K562 (cell line): Measurements from ENCODE around the gene ZNF689. TPM values are rescaled to one million over a fixed set of nuclear protein-coding genes. Genes with fewer than 3 reads are reported as not detected.

ENCODE experiments used
- ARID3A ChIP-seq: IDR thresholded peaks from 2 replicates; pipeline ENCODE4 v1.6.1; 2012; ENCODE audit warnings: low read depth, low read length, improper control_type of control experiment, borderline replicate concordance
- BCL6 ChIP-seq: fragments of 250-450 bp; sonication (Bioruptor Pico); IDR thresholded peaks from 2 replicates; pipeline ENCODE4 v1.4.0; 2020
- DLX4 ChIP-seq: fragments of 250-450 bp; sonication (Bioruptor Pico); IDR thresholded peaks from 2 replicates; pipeline ENCODE4 v1.6.1; 2021; ENCODE audit warnings: mild to moderate bottlenecking
- KLF1 ChIP-seq: fragments of 450-650 bp; IDR thresholded peaks from 2 replicates; pipeline ENCODE4 v1.6.1; 2016; ENCODE audit warnings: missing genetic modification characterization, missing compliant biosample characterization
- PCBP1 ChIP-seq: fragments of 200-400 bp; formaldehyde crosslinking; IDR thresholded peaks from 2 replicates; pipeline ENCODE4 v1.6.1; 2018; ENCODE audit warnings: mild to moderate bottlenecking, low read depth, low read length; ENCODE audit not compliant: poor library complexity, severe bottlenecking
- PHF20 ChIP-seq: fragments of 450-650 bp; IDR thresholded peaks from 2 replicates; pipeline ENCODE4 v1.6.1; 2018; ENCODE audit not compliant: partially characterized antibody
- POLR2B ChIP-seq: fragments of 450-650 bp; IDR thresholded peaks from 2 replicates; pipeline ENCODE4 v1.6.1; 2018; ENCODE audit warnings: low read depth; ENCODE audit not compliant: partially characterized antibody
- PTRF ChIP-seq: fragments of 450-650 bp; IDR thresholded peaks from 2 replicates; pipeline ENCODE4 v1.6.1; 2016; ENCODE audit warnings: mild to moderate bottlenecking, missing genetic modification characterization, missing compliant biosample characterization
- RBFOX2 ChIP-seq: fragments of 200-400 bp; formaldehyde crosslinking; IDR thresholded peaks from 2 replicates; pipeline ENCODE4 v1.6.1; 2017; ENCODE audit warnings: low read depth, mild to moderate bottlenecking, low read length, moderate library complexity
- RHOXF2B ChIP-seq: fragments of 250-450 bp; sonication (Bioruptor Pico); conservative IDR thresholded peaks from 2 replicates; pipeline ENCODE4 v1.5.1; 2021
- TAF15 ChIP-seq: fragments of 200-400 bp; formaldehyde crosslinking; IDR thresholded peaks from 2 replicates; pipeline ENCODE4 v1.6.1; 2017; ENCODE audit warnings: mild to moderate bottlenecking, low read depth, low read length, moderate library complexity
- TAF7 ChIP-seq: fragments of 450-650 bp; IDR thresholded peaks from 2 replicates; pipeline ENCODE4 v1.6.1; 2016; ENCODE audit warnings: missing genetic modification characterization, missing compliant biosample characterization
- TCF3 ChIP-seq: sonication (generic); formaldehyde crosslinking; IDR thresholded peaks from 2 replicates; pipeline ENCODE4 v1.4.0; 2020; ENCODE audit warnings: mild to moderate bottlenecking, missing genetic modification reagents
- THAP12 ChIP-seq: fragments of 250-450 bp; sonication (Bioruptor Pico); IDR thresholded peaks from 2 replicates; pipeline ENCODE4 v1.9.0; 2021; ENCODE audit warnings: mild to moderate bottlenecking, inconsistent platforms
- XRCC4 ChIP-seq: IDR thresholded peaks from one replicate; pipeline ENCODE4 v1.6.1; 2011; ENCODE audit not compliant: insufficient read depth, insufficient read length; ENCODE audit errors: extremely low read depth
- ZBTB26 ChIP-seq: fragments of 450-650 bp; formaldehyde crosslinking; IDR thresholded peaks from 2 replicates; pipeline ENCODE4 v1.4.0; 2022; ENCODE audit warnings: missing genetic modification characterization
- ZFP36 ChIP-seq: fragments of 150-350 bp; IDR thresholded peaks from 2 replicates; pipeline ENCODE4 v1.6.1; 2018; ENCODE audit warnings: low read length, low read depth; ENCODE audit not compliant: partially characterized antibody
- ZFX ChIP-seq: sonication (generic); formaldehyde crosslinking; IDR thresholded peaks from 2 replicates; pipeline ENCODE4 v1.8.0; 2022; ENCODE audit warnings: mild to moderate bottlenecking, missing genetic modification reagents, moderate library complexity
- ZNF253 ChIP-seq: fragments of 250-450 bp; sonication (Bioruptor Pico); conservative IDR thresholded peaks from 2 replicates; pipeline ENCODE4 v1.6.1; 2021; ENCODE audit warnings: mild to moderate bottlenecking
- ZNF57 ChIP-seq: fragments of 450-650 bp; formaldehyde crosslinking; IDR thresholded peaks from 2 replicates; pipeline ENCODE4 v1.4.0; 2020; ENCODE audit warnings: mild to moderate bottlenecking, moderate library complexity
- ZNF79 ChIP-seq: fragments of 250-450 bp; sonication (Bioruptor Pico); IDR thresholded peaks from 2 replicates; pipeline ENCODE4 v1.4.0; 2020; ENCODE audit warnings: low read depth, mild to moderate bottlenecking, moderate library complexity
- polyA plus RNA-seq, 8 experiments: library from polyadenylated mRNA; depleted of rRNA in 4 of 8; stranded (reverse) in 5 of 8; unstranded in 3 of 8; fragments of >200 nt; fragmentation: Nextera tagmentation in 2 of 8; fragmentation: Illumina TruSeq in 1 of 8; extraction: Ambion mirVana in 2 of 8; extraction: Trizol in 1 of 8; gene quantifications; 2 replicates each; pipeline versions ENCODE4 v1.2.1 to v1.2.3, GENCODE V29; 2011 to 2014; ENCODE audit warnings: inconsistent platforms in 1 of 8, missing spikeins in 1 of 8
- total RNA-seq, 7 experiments: library from RNA; depleted of rRNA in 6 of 7; stranded (reverse); fragments of >200 nt in 6 of 7; fragmentation: Illumina TruSeq in 2 of 7; extraction: Trizol in 2 of 7; gene quantifications; 2 replicates each; pipeline versions ENCODE4 v1.2.1 to v1.2.3, GENCODE V29; 2011 to 2021; ENCODE audit warnings: low replicate concordance in 1 of 7

ZNF689 gene
- total and polyA plus RNA-seq, 9 of the 15 experiments (the other 6 are each of a cell fraction or from before 2014, with no cell fraction given) = 5.4 to 15.4 (median 10.8) TPM

- TF ChIP-seq PCBP1 (no peak), TCF3 (CRISPR knock-in tag) (no peak), TAF7 (tag) (0 out of 2 replicates have a peak, but pooled peaks have one; percentile 43), PHF20 (peak; percentile 76), RHOXF2B (CRISPR knock-in tag) (no peak), BCL6 (no peak), PTRF (tag) (no peak), ZNF57 (CRISPR knock-in tag) (no peak), KLF1 (tag) (no peak), ZFX (no peak), THAP12 (CRISPR knock-in tag) (no peak), POLR2B (no peak), ZFP36 (no peak), ZNF253 (CRISPR knock-in tag) (no peak), DLX4 (CRISPR knock-in tag) (no peak), ZBTB26 (CRISPR knock-in tag) (no peak), ZNF79 (CRISPR knock-in tag) (no peak), ARID3A (no peak), RBFOX2 (no peak), XRCC4 (no peak), TAF15 (no peak)
Observed at GRCh38 chr16:30558789-30559377, 51.3 kb downstream of the ZNF689 start (continued).
